Effector CD4-positive, alpha-beta T cell (primary cell): Measurements from ENCODE around the gene TEKT1.
"Not testable (repeated sequence)": the region's sequence is repeated elsewhere in the genome, so short reads cannot be mapped to it uniquely, and the experiment has no call there.

ENCODE experiments used
- DNase-seq: peaks from one replicate; pipeline ENCODE4 v3.0.0-alpha.2; 2020

Gene TEKT1

GRCh38 chr17:6815775-6816174 is 15.8 kb downstream of the TEKT1 start:
- DNase-seq, result no peak

DNA sequence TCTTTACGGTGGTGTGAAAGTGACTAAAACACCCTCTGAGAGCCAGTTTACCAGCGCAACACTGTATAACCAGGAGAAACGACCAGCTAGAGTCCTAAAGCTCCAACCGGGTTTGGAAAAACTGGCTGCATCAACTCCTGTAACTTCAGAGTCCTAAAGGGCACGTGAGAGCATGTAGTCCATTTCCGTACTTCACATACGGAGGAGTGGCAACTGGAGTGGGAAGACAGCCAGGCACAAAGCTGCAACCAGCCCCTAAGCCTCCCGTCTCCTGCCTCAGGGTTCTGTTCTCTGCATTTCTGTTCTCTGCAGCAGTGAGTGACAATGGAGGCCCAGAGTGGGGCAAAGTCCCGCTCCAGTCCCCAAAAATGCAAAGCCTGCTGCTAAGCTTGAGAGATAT is 19.2 kb downstream of the TEKT1 start:
- no peak for DNase-seq

DNA sequence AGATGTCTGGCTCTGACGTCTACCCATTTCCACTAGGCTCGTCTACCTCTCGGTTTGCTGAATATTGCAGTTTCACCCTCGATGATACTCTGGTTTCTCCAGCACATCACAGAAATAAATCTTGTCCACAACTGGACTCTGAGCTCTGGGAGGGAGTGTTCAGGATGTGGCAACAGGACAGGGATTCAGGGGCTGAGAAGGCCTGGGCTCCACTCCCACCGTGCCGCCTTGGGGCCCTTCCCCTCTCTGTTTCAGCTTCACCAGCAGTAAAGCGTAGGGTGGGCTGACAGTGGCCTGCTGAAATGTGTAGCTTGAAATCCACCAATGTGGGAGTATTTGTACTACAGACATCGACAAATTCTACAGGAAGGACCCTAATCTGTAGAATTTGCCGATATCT is 20.0 kb downstream of the TEKT1 start:
- DNase-seq, result no peak

GRCh38 chr17:6800422-6801027 is 31.0 kb downstream of the TEKT1 start:
- DNase-seq, result no peak

DNA sequence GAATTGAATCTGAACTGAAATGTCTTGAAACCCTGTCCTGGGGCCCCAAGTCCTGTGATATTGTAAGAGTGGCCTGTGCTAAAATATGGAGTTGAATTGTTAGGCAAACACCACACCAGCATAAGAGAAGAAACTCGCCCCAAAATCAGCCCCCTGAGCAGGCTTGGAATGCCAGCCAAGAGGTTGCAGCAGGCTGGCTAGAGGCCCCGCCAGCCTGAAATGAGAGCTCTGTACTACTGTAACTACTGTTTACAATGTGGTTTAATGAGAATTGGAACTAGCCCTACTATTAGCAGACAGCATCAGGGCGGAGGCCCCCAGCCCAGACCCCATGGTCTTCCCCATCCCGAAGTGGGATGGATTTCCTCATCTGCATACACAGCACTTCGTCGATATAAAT is 31.8 kb downstream of the TEKT1 start:
- DNase-seq, result no peak

GRCh38 chr17:6797718-6798351 is 33.7 kb downstream of the TEKT1 start:
- DNase-seq, result no peak

DNA sequence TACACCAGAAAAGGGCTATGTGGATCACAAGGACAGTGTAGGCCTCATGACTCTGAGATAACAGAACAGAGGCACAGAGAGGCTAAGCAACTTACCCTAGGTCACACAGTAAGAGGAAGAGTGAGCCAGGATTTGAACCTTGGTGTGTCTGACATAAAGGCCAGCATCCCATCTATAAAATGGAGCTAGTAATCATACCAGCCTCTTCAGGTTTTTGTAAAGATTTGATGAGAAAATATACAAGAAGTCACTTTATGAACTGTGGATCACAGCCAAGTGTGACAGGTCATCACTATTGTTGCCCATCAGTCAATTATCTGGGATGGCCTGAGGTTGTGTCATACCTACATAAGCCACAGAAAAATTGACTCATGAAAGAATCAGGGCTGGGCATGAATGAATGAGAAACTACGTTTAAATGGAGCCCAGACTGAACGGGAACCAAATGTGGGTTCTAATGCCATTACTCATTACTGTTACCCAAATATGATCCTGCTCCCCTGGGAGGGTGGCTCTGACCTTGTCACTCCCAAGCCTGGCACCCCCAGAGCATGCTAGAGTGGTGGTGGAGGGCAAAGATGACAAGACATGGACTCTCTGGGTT is 34.5 kb downstream of the TEKT1 start:
- no peak for DNase-seq

- DNase-seq, result no peak
Observed at GRCh38 chr17:6796017-6796886, 35.3 kb downstream of the TEKT1 start.

GRCh38 chr17:6793748-6794493 is 37.6 kb downstream of the TEKT1 start:
- DNase-seq, result no peak

GRCh38 chr17:6789146-6789545 is 42.4 kb downstream of the TEKT1 start:
- DNase-seq, result no peak

- DNase-seq, result no peak
Observed at GRCh38 chr17:6787081-6787693, 44.3 kb downstream of the TEKT1 start.

- DNase-seq, result no peak
Observed at GRCh38 chr17:6786618-6787017, 44.9 kb downstream of the TEKT1 start.

GRCh38 chr17:6782244-6782643 is 49.3 kb downstream of the TEKT1 start:
- no peak for DNase-seq

- DNase-seq, result no peak
Observed at GRCh38 chr17:6780886-6781285, 50.6 kb downstream of the TEKT1 start.

- no peak for DNase-seq
Observed at GRCh38 chr17:6780001-6780400, 51.5 kb downstream of the TEKT1 start.

- DNase-seq, result no peak
Observed at GRCh38 chr17:6779411-6779810, 52.1 kb downstream of the TEKT1 start.

DNA sequence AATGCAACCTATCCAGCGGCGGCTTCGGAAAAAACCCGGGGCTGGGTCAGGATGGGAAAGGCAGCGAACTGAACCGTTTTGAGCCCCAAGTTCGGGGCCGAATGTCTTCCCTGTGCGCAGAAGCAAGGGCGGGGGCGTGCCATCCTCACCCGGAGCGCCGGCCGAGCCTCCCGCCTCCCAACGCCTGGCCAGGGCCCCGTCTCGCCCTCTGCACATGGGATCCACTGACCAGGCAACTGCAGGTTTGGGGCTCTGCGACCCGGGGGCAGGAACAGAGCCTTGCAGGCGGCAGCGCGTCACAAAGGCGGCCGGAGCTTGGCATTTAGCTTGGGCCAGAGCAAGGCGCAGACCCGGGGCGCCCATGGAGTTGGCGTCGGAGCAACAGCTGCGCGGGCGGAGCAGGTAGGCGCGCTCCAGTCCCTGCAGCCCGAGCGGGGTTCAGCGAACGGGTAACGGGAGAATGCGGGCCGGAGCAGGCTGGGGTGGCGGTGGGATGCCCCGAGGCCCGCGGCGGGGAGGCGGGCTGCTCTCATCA is 55.6 kb downstream of the TEKT1 start, which contains the start of gene FBXO39:
FBXO39 (plus strand) TSS at position 345 of the 535 bp plus-strand sequence. CDS start 3,654 bp downstream, outside the sequence.
- no peak for DNase-seq

DNA sequence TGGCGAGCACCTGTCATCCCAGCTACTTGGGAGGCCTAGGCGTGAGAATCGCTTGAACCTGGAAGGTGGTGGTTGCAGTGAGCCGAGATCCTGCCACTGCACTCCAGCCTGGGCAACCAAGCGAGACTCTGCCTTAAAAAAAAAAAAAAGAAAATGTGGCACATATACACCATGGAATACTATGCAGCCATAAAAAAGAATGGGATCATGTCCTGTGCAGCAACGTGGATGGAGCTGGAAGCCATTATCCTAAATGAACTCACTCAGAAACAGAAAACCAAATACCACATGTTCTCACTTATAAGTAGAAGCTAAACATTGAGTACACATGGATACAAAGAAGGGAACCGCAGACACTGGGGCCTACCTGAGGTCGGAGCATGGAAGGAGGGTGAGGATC is 56.6 kb downstream of the TEKT1 start:
- not testable (repeated sequence) for DNase-seq

DNA sequence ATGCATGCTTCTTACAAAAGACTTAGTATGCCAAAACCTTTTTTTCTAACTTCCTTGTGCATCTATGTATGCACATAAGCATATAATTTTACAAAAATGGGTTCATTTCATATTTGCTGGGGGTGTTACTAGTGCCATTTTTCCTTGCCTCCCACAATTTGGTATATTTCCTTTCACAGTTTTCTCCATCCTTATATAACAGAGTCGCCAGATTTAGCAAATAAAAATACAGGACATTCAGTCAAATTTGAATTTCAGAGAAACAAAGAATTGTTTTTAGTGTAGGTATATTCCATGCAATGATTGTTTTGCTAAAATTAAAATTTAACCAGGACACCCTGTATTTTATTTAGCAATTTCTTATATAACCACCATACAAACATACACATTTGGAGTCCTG is 59.5 kb downstream of the TEKT1 start:
- DNase-seq, result no peak

DNA sequence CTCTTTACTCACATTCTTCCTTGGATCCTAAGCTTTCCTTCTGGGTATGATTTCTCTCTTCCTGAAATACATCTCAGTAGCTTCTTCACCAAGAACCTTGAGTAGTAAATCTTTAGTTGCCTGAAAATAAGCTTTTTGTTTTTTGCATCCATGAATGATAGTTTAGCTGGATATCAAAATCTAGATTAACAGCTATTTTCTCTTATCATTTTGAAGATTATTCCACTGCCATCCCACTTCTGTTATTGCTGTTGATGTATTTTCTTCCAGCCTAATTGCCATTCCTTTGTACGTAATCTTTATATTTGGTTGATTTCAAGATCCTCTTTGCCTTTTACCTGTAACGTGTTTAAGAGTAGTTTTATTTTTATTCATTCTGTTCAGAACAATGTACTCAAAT is 63.1 kb downstream of the TEKT1 start:
- DNase-seq, result no peak

DNA sequence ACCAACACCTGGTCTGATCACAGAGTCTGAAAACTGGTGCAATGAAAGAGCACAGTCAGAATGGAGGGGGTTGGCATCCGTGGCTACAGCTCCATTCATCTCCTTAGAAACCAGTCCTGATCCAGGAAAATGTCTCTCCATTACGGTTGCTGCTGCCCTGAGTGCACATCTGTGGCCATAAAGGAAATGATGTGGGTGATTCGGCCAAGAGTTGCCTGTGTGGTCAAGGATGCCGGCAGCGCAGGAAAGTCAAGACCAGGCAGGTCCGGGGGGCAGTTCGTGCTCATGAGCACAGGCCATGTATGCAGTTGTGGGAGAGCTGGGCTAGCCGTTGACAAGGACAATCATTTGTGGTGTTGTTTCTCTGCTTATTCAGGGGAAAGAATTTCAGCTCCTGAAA is 69.8 kb downstream of the TEKT1 start:
- no peak for DNase-seq

- DNase-seq, result no peak
Observed at GRCh38 chr17:6757747-6758146, 73.8 kb downstream of the TEKT1 start.
